GM12801 (cell line): Measurements from ENCODE around the gene ZNF740.

ENCODE experiments used
- CTCF ChIP-seq: IDR thresholded peaks from one replicate; pipeline ENCODE4 v1.5.1; 2011; ENCODE audit warnings: control low read depth; ENCODE audit not compliant: insufficient read length; ENCODE audit errors: extremely low read depth

The ZNF740 gene

GRCh38 chr12:53230108-53230845, 49.8 kb downstream of the ZNF740 start:
- no peak for TF ChIP-seq CTCF

GRCh38 chr12:53231671-53231920, 51.1 kb downstream of the ZNF740 start:
- no peak for TF ChIP-seq CTCF

- no peak for TF ChIP-seq CTCF
Measured at GRCh38 chr12:53231921-53232645, 51.6 kb downstream of the ZNF740 start, which contains the start of gene RARG. RARG (minus strand) TSS chr12:53232209; CDS start chr12:53227545, 4,664 bp downstream.

GRCh38 chr12:53232646-53233461, 52.3 kb downstream of the ZNF740 start:
- no peak for TF ChIP-seq CTCF

- TF ChIP-seq CTCF = no peak
Measured at GRCh38 chr12:53233671-53234121, 53.2 kb downstream of the ZNF740 start.

- no peak for TF ChIP-seq CTCF
Measured at GRCh38 chr12:53234271-53234914, 53.9 kb downstream of the ZNF740 start.

- TF ChIP-seq CTCF = no peak
Measured at GRCh38 chr12:53235164-53235563, 54.6 kb downstream of the ZNF740 start.
